Mesothelial cell of epicardium (in vitro differentiated cells): ENCODE measurements around the gene CBX2. TPM values are rescaled to one million over a fixed set of nuclear protein-coding genes. Genes with fewer than 3 reads are reported as not detected.

ENCODE experiments used
- DNase-seq, 2 experiments: peaks; one replicate each; pipeline ENCODE4 v3.0.0; 2021; ENCODE audit warnings: low spot score in 2 of 2; ENCODE audit not compliant: unreplicated experiment in 2 of 2
- H3K27ac Mint-ChIP-seq: 2 replicates; pipeline ENCODE4 v1.8.0; 2021; ENCODE audit warnings: mixed read lengths
- H3K27me3 Mint-ChIP-seq: 2 replicates; pipeline ENCODE4 v1.8.0; 2021; ENCODE audit warnings: low read depth, mixed read lengths
- H3K36me3 Mint-ChIP-seq: 2 replicates; pipeline ENCODE4 v1.8.0; 2021; ENCODE audit warnings: mixed read lengths
- H3K4me1 Mint-ChIP-seq: 2 replicates; pipeline ENCODE4 v1.8.0; 2021; ENCODE audit warnings: mixed read lengths
- H3K4me3 Mint-ChIP-seq: 2 replicates; pipeline ENCODE4 v1.8.0; 2021; ENCODE audit warnings: mild to moderate bottlenecking, moderate library complexity, mixed read lengths
- H3K9me3 Mint-ChIP-seq: 2 replicates; pipeline ENCODE4 v1.8.0; 2021; ENCODE audit warnings: mixed read lengths
- CTCF ChIP-seq: fragments of 200-600 bp; sonication (generic); IDR thresholded peaks from one replicate; pipeline ENCODE4 v1.5.0; 2021; ENCODE audit warnings: antibody characterized with exemption; ENCODE audit not compliant: unreplicated experiment
- total RNA-seq: library from RNA; stranded (reverse); gene quantifications from 3 replicates; pipeline ENCODE4 v1.2.1, GENCODE V29; 2021

Gene CBX2
- total RNA-seq, 1 donor from 2014 or later = 49.7 TPM

DNA sequence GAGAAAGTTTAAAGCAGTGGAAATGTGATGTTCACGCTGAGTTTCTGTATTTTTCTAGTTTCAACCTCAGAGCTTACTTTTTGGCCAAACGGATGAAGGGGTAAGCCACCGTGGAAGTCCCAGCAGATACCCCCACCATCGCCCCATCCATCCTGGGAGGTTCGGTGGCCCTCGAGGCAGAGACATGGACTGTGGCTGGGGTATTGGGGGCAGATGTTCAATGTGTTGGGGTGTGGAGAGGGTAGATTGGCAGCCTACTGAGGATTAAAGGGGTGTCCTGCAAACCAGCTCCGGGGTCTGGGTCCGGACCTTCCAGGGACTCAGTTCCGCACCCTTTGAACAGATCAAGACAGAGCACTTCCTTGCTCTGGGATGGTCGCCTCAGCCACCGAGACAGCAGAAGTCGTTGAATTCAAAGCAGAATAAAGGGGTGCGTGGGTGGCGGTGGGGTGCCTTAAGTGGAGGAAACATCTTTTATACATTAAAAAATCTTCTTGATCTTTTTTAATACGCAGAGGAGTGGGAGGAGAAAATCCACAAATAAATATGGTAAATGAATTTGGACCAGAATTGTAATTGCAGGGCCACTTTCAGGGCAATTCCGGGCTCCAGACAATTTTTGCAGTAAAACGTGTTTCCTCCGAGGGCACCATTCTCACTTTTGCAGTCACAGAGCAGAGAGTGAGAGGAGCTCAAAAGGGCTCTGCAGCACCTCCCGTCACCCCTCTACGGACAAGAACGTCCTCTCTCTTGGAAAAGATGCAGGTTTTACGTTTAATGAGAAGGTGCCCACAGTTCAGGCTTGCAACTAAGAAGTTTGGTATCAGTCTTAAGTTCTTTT, 27.1 kb downstream of the CBX2 start:
- TF ChIP-seq CTCF = no peak
- no peaks in the 10 kb centered on the region for H3K9me3 Mint-ChIP-seq
- peaks cover 12% of the 10 kb centered on the region for H3K4me1 Mint-ChIP-seq
- H3K27ac Mint-ChIP-seq = no peak overlapping the region
- peaks cover 96% of the 10 kb centered on the region for H3K27me3 Mint-ChIP-seq
- no peak for DNase-seq
- H3K36me3 Mint-ChIP-seq = no peaks in the 10 kb centered on the region
- no peak overlapping the region for H3K4me3 Mint-ChIP-seq

DNA sequence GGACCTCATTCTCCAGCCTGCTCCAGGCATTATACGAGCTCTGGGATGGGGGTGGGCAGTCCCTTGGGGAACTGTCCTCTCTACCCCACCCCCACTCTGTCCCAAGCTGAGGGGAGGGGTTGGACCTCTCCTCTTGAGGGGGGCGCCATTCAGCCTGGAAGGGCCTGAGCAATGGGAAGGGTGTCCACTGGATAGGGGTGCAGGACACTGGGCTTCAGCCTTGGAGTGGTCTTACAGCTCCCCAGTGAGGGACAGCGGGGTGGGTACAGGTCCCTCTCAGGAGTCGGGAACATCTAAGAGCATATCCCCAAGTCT, 28.5 kb downstream of the CBX2 start:
- Mint-ChIP-seq H3K36me3 (no peaks in the 10 kb centered on the region), H3K9me3 (no peaks in the 10 kb centered on the region), H3K27me3 (peaks cover 93% of the 10 kb centered on the region), H3K4me1 (peaks cover 12% of the 10 kb centered on the region), H3K27ac (no peak overlapping the region), H3K4me3 (no peak overlapping the region)
- TF ChIP-seq CTCF = no peak
- no peak for DNase-seq

GRCh38 chr17:79806863-79807720, 29.1 kb downstream of the CBX2 start:
- no peaks in the 10 kb centered on the region for H3K36me3 Mint-ChIP-seq
- DNase-seq = no peak
- no peak for TF ChIP-seq CTCF
- H3K27me3 Mint-ChIP-seq = peaks cover 93% of the 10 kb centered on the region
- H3K27ac Mint-ChIP-seq = no peak overlapping the region
- no peaks in the 10 kb centered on the region for H3K9me3 Mint-ChIP-seq
- H3K4me3 Mint-ChIP-seq = no peak overlapping the region
- H3K4me1 Mint-ChIP-seq = peaks cover 18% of the 10 kb centered on the region

GRCh38 chr17:79808763-79809529, 31.0 kb downstream of the CBX2 start:
- Mint-ChIP-seq H3K36me3 (no peaks in the 10 kb centered on the region), H3K27me3 (peaks cover 82% of the 10 kb centered on the region), H3K27ac (peak overlapping the region; percentile 43), H3K4me1 (peaks cover 23% of the 10 kb centered on the region), H3K4me3 (peak overlapping the region; percentile 46), H3K9me3 (no peaks in the 10 kb centered on the region)
- no peak for DNase-seq
- no peak for TF ChIP-seq CTCF

- H3K4me1 Mint-ChIP-seq = peaks cover 26% of the 10 kb centered on the region
- TF ChIP-seq CTCF = no peak
- DNase-seq = no peak
- H3K4me3 Mint-ChIP-seq = peak overlapping the region; percentile 50
- no peaks in the 10 kb centered on the region for H3K9me3 Mint-ChIP-seq
- no peaks in the 10 kb centered on the region for H3K36me3 Mint-ChIP-seq
- peak overlapping the region; percentile 50 for H3K27ac Mint-ChIP-seq
- H3K27me3 Mint-ChIP-seq = peaks cover 82% of the 10 kb centered on the region
Observed at GRCh38 chr17:79809530-79810129, 31.7 kb downstream of the CBX2 start.
